Lower leg skin (tissue), 4 donors: ENCODE measurements around the gene HP. TPM values are rescaled to one million over a fixed set of nuclear protein-coding genes. Genes with fewer than 3 reads are reported as not detected.

ENCODE experiments used
- DNase-seq, 2 donors: peaks; one replicate each; pipeline ENCODE4 v3.0.0-alpha.2; 2019; ENCODE audit warnings: low spot score in 2 of 2
- H3K4me3 ChIP-seq: fragments of 200-600 bp; sonication (generic); 2 replicates; pipeline ENCODE4 v1.5.1; 2017; ENCODE audit warnings: mild to moderate bottlenecking, low read depth; ENCODE audit not compliant: poor library complexity, severe bottlenecking
- CTCF ChIP-seq, 3 donors: fragments of 450-650 bp; IDR thresholded peaks; one replicate each; pipeline ENCODE4 v1.5.1; 2016; ENCODE audit warnings: antibody characterized with exemption in 3 of 3, mild to moderate bottlenecking in 3 of 3, moderate library complexity in 2 of 3
- POLR2A ChIP-seq, 2 donors: fragments of 450-650 bp; IDR thresholded peaks; one replicate each; pipeline ENCODE4 v1.6.1; 2016 to 2017; ENCODE audit warnings: antibody characterized with exemption in 2 of 2, mild to moderate bottlenecking in 1 of 2, moderate library complexity in 1 of 2
- WGBS, 2 donors: methylation state at CpG; one replicate each; pipeline ENCODE4 v1.1.5; 2018; 5-methylcytosine and 5-hydroxymethylcytosine counted together
- intact Hi-C: fragments of 100-400 bp; cut with DNase I; formaldehyde crosslinking; loops from one replicate; pipeline ENCODE4 v1.15.0; 2023; ENCODE audit warnings: low total_unique reads
- total RNA-seq, 4 donors: library from RNA; depleted of rRNA; stranded (reverse); fragments of >200 nt; gene quantifications; one replicate each; pipeline ENCODE4 v1.1.0, GENCODE V29; 2016

The HP gene
- total RNA-seq, 4 donors from 2014 or later, result 1.3 TPM; not detected in 3

- 93 to 98% methylated on average over 9 of the region's 9 CpGs for WGBS, 2 donors
- intact Hi-C loops, result no loop called here
- no peak overlapping the region for H3K4me3 ChIP-seq
- no peak for DNase-seq
- TF ChIP-seq POLR2A (IDR thresholded peaks at IDR 0.05) (no peak), CTCF (IDR thresholded peaks at IDR 0.05) (no peak)
These were observed 6.1 kb downstream of the HP start for GRCh38 chr16:72060405-72060804.

GRCh38 chr16:72061564-72061963 is 7.3 kb downstream of the HP start:
- WGBS, 2 donors, result 100% methylated on average over 1 of the region's 1 CpG
- H3K4me3 ChIP-seq, result no peak overlapping the region
- no peak for DNase-seq
- no peak for TF ChIP-seq CTCF (IDR thresholded peaks at IDR 0.05)
- TF ChIP-seq POLR2A (IDR thresholded peaks at IDR 0.05), result no peak
- intact Hi-C loops, result no loop called here

DNA sequence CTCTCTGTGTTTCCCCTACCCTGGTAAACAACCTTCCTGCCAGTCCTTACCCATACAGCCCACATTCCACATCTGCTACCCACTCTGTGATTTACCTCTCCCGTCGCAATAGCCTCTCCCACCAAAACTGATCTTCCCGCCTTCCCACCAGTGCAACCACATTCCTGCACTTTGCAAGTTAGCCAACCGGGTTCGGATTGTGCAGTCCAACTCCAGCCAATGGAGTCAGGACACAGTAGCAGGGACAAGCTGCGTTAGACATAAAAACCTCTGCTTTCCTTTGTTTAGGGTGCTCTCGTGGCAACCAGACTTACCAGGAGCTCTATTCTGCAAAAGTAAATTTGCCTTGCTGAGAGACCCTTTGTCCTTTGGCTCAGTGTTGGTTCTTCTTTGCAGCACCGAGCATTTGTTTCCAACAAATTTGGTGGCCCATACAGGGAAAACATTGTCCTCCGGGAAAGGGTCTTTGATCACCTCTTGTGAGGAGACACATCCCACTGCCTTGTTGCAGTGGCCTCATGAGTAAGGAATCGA is 10.1 kb downstream of the HP start:
- TF ChIP-seq POLR2A (IDR thresholded peaks at IDR 0.05) (no peak), CTCF (IDR thresholded peaks at IDR 0.05) (no peak)
- no peak overlapping the region for H3K4me3 ChIP-seq
- intact Hi-C loops, result no loop called here
- 90 to 94% methylated on average over 10 of the region's 10 CpGs for WGBS, 2 donors
- no peak for DNase-seq

DNA sequence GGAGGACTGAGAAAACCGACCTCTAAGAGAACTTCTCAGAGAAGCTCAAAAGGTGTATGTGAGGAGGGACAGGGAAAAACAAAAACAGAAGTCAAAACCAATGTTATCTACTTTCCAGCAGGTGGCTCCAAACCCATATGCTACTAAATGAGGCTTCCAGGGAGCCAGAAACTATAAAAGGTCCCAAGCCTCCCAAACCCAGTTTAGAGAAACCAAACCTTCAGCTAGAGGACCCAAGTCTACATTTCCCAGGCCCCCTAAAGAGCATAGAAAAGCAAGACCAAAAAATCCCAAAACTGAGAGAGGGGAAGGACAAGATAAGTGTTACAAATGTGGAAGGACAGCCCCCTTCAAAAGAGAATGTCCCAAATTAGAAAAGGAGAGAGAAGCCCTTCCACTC is 12.4 kb downstream of the HP start:
- no peak for TF ChIP-seq POLR2A (IDR thresholded peaks at IDR 0.05)
- no peak for TF ChIP-seq CTCF (IDR thresholded peaks at IDR 0.05)
- 0 to 6% methylated on average over 1 of the region's 1 CpG for WGBS, 2 donors
- no peak overlapping the region for H3K4me3 ChIP-seq
- no peak for DNase-seq
- intact Hi-C loops, result no loop called here

GRCh38 chr16:72068930-72069329 is 14.6 kb downstream of the HP start:
- WGBS, 2 donors, result 61 to 75% methylated on average over 4 of the region's 4 CpGs
- TF ChIP-seq POLR2A (IDR thresholded peaks at IDR 0.05) (no peak), CTCF (IDR thresholded peaks at IDR 0.05) (no peak)
- intact Hi-C loops, result no loop called here
- H3K4me3 ChIP-seq, result no peak overlapping the region
- DNase-seq, result no peak
